IMR-90 (cell line): ENCODE measurements around the gene CBLIF. TPM values are rescaled to one million over a fixed set of nuclear protein-coding genes. Genes with fewer than 3 reads are reported as not detected.

Source experiments
- ATAC-seq: fragments of 200-7000 bp; cut with Tn5 transposase; 2 replicates; pipeline ENCODE4 v1.9.1; 2020; ENCODE audit warnings: low read depth, mild to moderate bottlenecking, moderate library complexity
- BruUV-seq: library from RNA; stranded (reverse); fragments of 400-500 nt; replicated peaks from 2 replicates; lab custom pipeline; 2021; lab: Mats Ljungman, UMichigan
- CTCF ChIA-PET: fragments of 300-600 bp; formaldehyde crosslinking; extraction: SDS; loops from one replicate; lab custom pipeline; 2021; ENCODE audit warnings: antibody characterized with exemption; lab: Yijun Ruan, JAX
- POLR2A ChIA-PET: fragments of 300-600 bp; sonication (Branson Sonifier 250); formaldehyde crosslinking; loops from one replicate; lab custom pipeline; 2022; ENCODE audit warnings: antibody characterized with exemption; ENCODE audit not compliant: unreplicated experiment; lab: Charles Lee
- DNase-seq: peaks from one replicate; pipeline ENCODE4 v3.0.0; 2013
- H2AFZ ChIP-seq: replicated peaks from 2 replicates; pipeline ENCODE3; 2013; ENCODE audit warnings: low read length, mild to moderate bottlenecking; ENCODE audit not compliant: poor library complexity
- H2AK5ac ChIP-seq: 2 replicates; pipeline ENCODE4 v1.6.1; 2013; ENCODE audit warnings: low read depth, low read length, inconsistent platforms
- H2AK9ac ChIP-seq: replicated peaks from 2 replicates; pipeline ENCODE3; 2013; ENCODE audit warnings: mild to moderate bottlenecking, low read depth, low read length, moderate library complexity; ENCODE audit not compliant: poor library complexity
- H2BK120ac ChIP-seq: 2 replicates; pipeline ENCODE4 v1.6.1; 2013; ENCODE audit warnings: low read depth, low read length, inconsistent platforms
- H2BK15ac ChIP-seq: 3 replicates; pipeline ENCODE4 v1.6.1; 2013; ENCODE audit warnings: low read depth, low read length, inconsistent platforms
- H2BK20ac ChIP-seq: 2 replicates; pipeline ENCODE4 v1.6.1; 2013; ENCODE audit warnings: low read depth, mild to moderate bottlenecking, inconsistent platforms, low read length, moderate library complexity
- H2BK5ac ChIP-seq: 2 replicates; pipeline ENCODE4 v1.6.1; 2013; ENCODE audit warnings: mild to moderate bottlenecking, low read depth, low read length, inconsistent platforms; ENCODE audit not compliant: poor library complexity, severe bottlenecking
- H3K14ac ChIP-seq: replicated peaks from 2 replicates; pipeline ENCODE4 v1.6.1; 2013; ENCODE audit warnings: low read depth, low read length, inconsistent platforms
- H3K18ac ChIP-seq: 2 replicates; pipeline ENCODE4 v1.6.1; 2013; ENCODE audit warnings: low read depth, low read length, control low read depth
- H3K23ac ChIP-seq: 2 replicates; pipeline ENCODE4 v1.6.1; 2013; ENCODE audit warnings: low read depth, low read length, inconsistent platforms
- H3K27ac ChIP-seq: 2 replicates; pipeline ENCODE4 v1.5.1; 2013; ENCODE audit warnings: mild to moderate bottlenecking, control low read depth, low read length; ENCODE audit not compliant: insufficient read depth
- H3K27me3 ChIP-seq: 2 replicates; pipeline ENCODE4 v1.6.1; 2013; ENCODE audit warnings: low read length; ENCODE audit not compliant: control insufficient read depth, insufficient read depth
- H3K36me3 ChIP-seq: 2 replicates; pipeline ENCODE4 v1.6.1; 2013; ENCODE audit warnings: low read length, mixed read lengths; ENCODE audit not compliant: control insufficient read depth, insufficient read depth
- H3K4ac ChIP-seq: 2 replicates; pipeline ENCODE4 v1.6.1; 2013; ENCODE audit warnings: low read depth, low read length, inconsistent platforms
- H3K4me1 ChIP-seq: 2 replicates; pipeline ENCODE4 v1.6.1; 2013; ENCODE audit warnings: low read length, mixed read lengths; ENCODE audit not compliant: control insufficient read depth, insufficient read depth
- H3K4me2 ChIP-seq: 2 replicates; pipeline ENCODE4 v1.6.1; 2013; ENCODE audit warnings: low read depth, mild to moderate bottlenecking, control low read depth, low read length, moderate library complexity
- H3K4me3 ChIP-seq: 2 replicates; pipeline ENCODE4 v1.5.1; 2013; ENCODE audit warnings: low read depth, mild to moderate bottlenecking, control low read depth, low read length, moderate library complexity; ENCODE audit not compliant: insufficient read depth
- H3K56ac ChIP-seq: 2 replicates; pipeline ENCODE4 v1.6.1; 2013; ENCODE audit warnings: low read length, inconsistent platforms; ENCODE audit not compliant: insufficient read depth; ENCODE audit errors: extremely low read depth
- H3K79me1 ChIP-seq, 2 experiments: 2 replicates each; pipeline ENCODE4 v1.6.1; 2013; ENCODE audit warnings: low read length in 2 of 2, inconsistent platforms in 1 of 2, low read depth in 1 of 2
- H3K9ac ChIP-seq: 2 replicates; pipeline ENCODE4 v1.6.1; 2013; ENCODE audit warnings: low read depth, low read length, control low read depth
- H3K9me1 ChIP-seq: 2 replicates; pipeline ENCODE4 v1.6.1; 2013; ENCODE audit warnings: low read length, inconsistent platforms; ENCODE audit not compliant: insufficient read depth
- H3K9me3 ChIP-seq: 2 replicates; pipeline ENCODE4 v1.6.1; 2013; ENCODE audit warnings: low read length; ENCODE audit not compliant: control insufficient read depth, insufficient read depth
- H4K20me1 ChIP-seq: 2 replicates; pipeline ENCODE4 v1.6.1; 2013; ENCODE audit warnings: low read length, inconsistent platforms; ENCODE audit not compliant: insufficient read depth
- H4K5ac ChIP-seq: 2 replicates; pipeline ENCODE4 v1.6.1; 2013; ENCODE audit warnings: mild to moderate bottlenecking, low read depth, low read length, control low read depth
- H4K8ac ChIP-seq, 2 experiments: 2 replicates each; pipeline ENCODE4 v1.6.1; 2013; ENCODE audit warnings: low read depth in 2 of 2, low read length in 2 of 2, control low read depth in 1 of 2, inconsistent platforms in 1 of 2
- H4K91ac ChIP-seq: 2 replicates; pipeline ENCODE4 v1.6.1; 2013; ENCODE audit warnings: low read depth, low read length, inconsistent platforms; ENCODE audit not compliant: insufficient read depth
- BHLHE40 ChIP-seq: fragments of 150-350 bp; IDR thresholded peaks from 2 replicates; pipeline ENCODE4 v1.6.1; 2016; ENCODE audit warnings: mild to moderate bottlenecking, low read depth, low read length
- CEBPB ChIP-seq: IDR thresholded peaks from 2 replicates; pipeline ENCODE4 v1.6.1; 2012; ENCODE audit warnings: low read depth, low read length, improper control_type of control experiment
- CHD1 ChIP-seq: IDR thresholded peaks from 2 replicates; pipeline ENCODE4 v1.6.1; 2012; ENCODE audit warnings: low read depth, low read length, improper control_type of control experiment
- CTCF ChIP-seq: conservative IDR thresholded peaks from 2 replicates; pipeline ENCODE4 v1.5.1; 2012; ENCODE audit warnings: mild to moderate bottlenecking, low read depth, low read length, improper control_type of control experiment
- ELK1 ChIP-seq: fragments of 150-350 bp; IDR thresholded peaks from 2 replicates; pipeline ENCODE4 v1.6.1; 2016; ENCODE audit warnings: low read depth, mild to moderate bottlenecking, low read length, moderate library complexity, borderline replicate concordance
- FOS ChIP-seq: fragments of 150-350 bp; IDR thresholded peaks from 2 replicates; pipeline ENCODE4 v1.6.1; 2016; ENCODE audit warnings: low read depth, low read length
- MAFK ChIP-seq: IDR thresholded peaks from 2 replicates; pipeline ENCODE4 v1.6.1; 2012; ENCODE audit warnings: low read depth, low read length, improper control_type of control experiment
- MAZ ChIP-seq: IDR thresholded peaks from 2 replicates; pipeline ENCODE4 v1.6.1; 2012; ENCODE audit warnings: low read depth, mild to moderate bottlenecking, low read length, improper control_type of control experiment, moderate library complexity, borderline replicate concordance
- MXI1 ChIP-seq: IDR thresholded peaks from 2 replicates; pipeline ENCODE4 v1.6.1; 2012; ENCODE audit warnings: low read depth, mild to moderate bottlenecking, low read length, moderate library complexity, borderline replicate concordance
- NFE2L2 ChIP-seq: fragments of 150-350 bp; IDR thresholded peaks from 2 replicates; pipeline ENCODE4 v1.6.1; 2016; ENCODE audit warnings: low read depth, mild to moderate bottlenecking, low read length
- POLR2A ChIP-seq: IDR thresholded peaks from 2 replicates; pipeline ENCODE4 v1.6.1; 2012; ENCODE audit warnings: mild to moderate bottlenecking, low read depth, low read length
- RAD21 ChIP-seq: IDR thresholded peaks from 2 replicates; pipeline ENCODE4 v1.6.1; 2012; ENCODE audit warnings: low read length, improper control_type of control experiment
- RCOR1 ChIP-seq: IDR thresholded peaks from 2 replicates; pipeline ENCODE4 v1.6.1; 2012; ENCODE audit warnings: mild to moderate bottlenecking, low read length, improper control_type of control experiment; ENCODE audit not compliant: insufficient replicate concordance
- RFX5 ChIP-seq: IDR thresholded peaks from 2 replicates; pipeline ENCODE4 v1.8.0; 2012; ENCODE audit warnings: low read depth, mild to moderate bottlenecking, low read length, moderate library complexity
- SMC3 ChIP-seq: fragments of 150-350 bp; IDR thresholded peaks from 2 replicates; pipeline ENCODE4 v1.6.1; 2016; ENCODE audit warnings: low read depth, mild to moderate bottlenecking, antibody characterized with exemption, low read length, moderate library complexity
- USF2 ChIP-seq: fragments of 150-350 bp; IDR thresholded peaks from 2 replicates; pipeline ENCODE4 v1.6.1; 2017; ENCODE audit warnings: mild to moderate bottlenecking, antibody characterized with exemption, low read length, low read depth
- dilution Hi-C: fragments of 300-500 bp; cut with HindIII; formaldehyde crosslinking; loops from one replicate; pipeline ENCODE4 v1.14.3; 2018; ENCODE audit warnings: low sequenced_read_pairs; ENCODE audit not compliant: unreplicated experiment
- in situ Hi-C: fragments of 300-500 bp; cut with MboI; formaldehyde crosslinking; loops from 3 replicates; pipeline ENCODE4 v1.14.3; 2019; ENCODE audit warnings: low sequenced_read_pairs, inconsistent platforms, mixed read lengths
- intact Hi-C: fragments of 100-400 bp; cut with micrococcal nuclease; formaldehyde crosslinking; loops from 2 replicates; pipeline ENCODE4 v1.10.0; 2022
- polyA plus RNA-seq, 3 experiments: library from polyadenylated mRNA; depleted of rRNA; stranded (reverse); fragments of >200 nt; gene quantifications; 2 replicates each; pipeline ENCODE4 v1.2.3, GENCODE V29; 2012; ENCODE audit warnings: low replicate concordance in 1 of 3
- total RNA-seq: library from RNA; depleted of rRNA; stranded (reverse); fragments of >200 nt; gene quantifications from 2 replicates; pipeline ENCODE4 v1.2.3, GENCODE V29; 2012

CBLIF gene
- total and polyA plus RNA-seq, 2 of the 4 experiments (the other 2 are of a cell fraction): not detected

DNA sequence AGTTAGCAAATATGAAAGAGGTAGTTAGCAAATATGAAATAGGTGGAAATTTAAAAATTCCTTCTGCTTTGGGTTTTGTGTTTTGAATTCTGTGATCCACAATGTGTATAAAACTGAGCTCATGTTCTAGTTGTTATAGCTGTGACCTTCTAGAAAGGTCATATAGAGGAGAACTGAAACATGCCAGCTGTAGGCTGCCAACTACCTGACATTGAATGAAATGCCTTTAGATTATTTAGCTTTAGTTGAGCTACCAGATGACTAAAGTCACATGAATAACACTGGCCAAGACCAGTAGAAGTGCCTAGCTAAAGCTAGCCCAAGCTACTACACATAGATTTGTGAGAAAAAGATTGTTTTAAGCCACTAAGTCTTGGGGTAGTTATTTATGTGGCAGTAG is 26.8 kb upstream of the CBLIF start:
- Histone ChIP-seq H3K36me3 (no peaks in the 10 kb centered on the region), H2BK120ac (no peak overlapping the region), H3K27me3 (no peaks in the 10 kb centered on the region), H3K23ac (no peak overlapping the region), H4K20me1 (no peaks in the 10 kb centered on the region), H3K79me1 (no peaks in the 10 kb centered on the region), H3K14ac (no peak overlapping the region), H2AK5ac (no peak overlapping the region), H3K27ac (no peak overlapping the region), H4K8ac (no peak overlapping the region), H3K4me2 (no peak overlapping the region), H2BK15ac (no peak overlapping the region), H3K4me3 (no peak overlapping the region), H3K9ac (no peak overlapping the region), H4K5ac (no peak overlapping the region), H3K9me1 (no peaks in the 10 kb centered on the region), H2AFZ (no peak overlapping the region), H3K4me1 (no peaks in the 10 kb centered on the region), H2AK9ac (no peak overlapping the region), H3K56ac (no peak overlapping the region), H3K9me3 (no peaks in the 10 kb centered on the region), H2BK5ac (no peak overlapping the region), H3K4ac (no peak overlapping the region), H3K18ac (no peak overlapping the region), H4K91ac (no peak overlapping the region), H2BK20ac (no peak overlapping the region)
- TF ChIP-seq POLR2A (no peak), NFE2L2 (no peak), USF2 (no peak), ELK1 (no peak), MXI1 (no peak), RAD21 (no peak), MAFK (no peak), MAZ (no peak), FOS (no peak), RFX5 (no peak), BHLHE40 (no peak), SMC3 (no peak), CTCF (no peak), RCOR1 (no peak), CEBPB (no peak), CHD1 (no peak)
- no TSS peak for BruUV-seq
- ChIA-PET CTCF (no interaction called here), POLR2A (no interaction called here)
- dilution Hi-C loops: no loop called here
- DNase-seq (no peak), ATAC-seq (no peak)
- intact Hi-C loops: no loop called here
- in situ Hi-C loops: no loop called here
